ENCODE results near the gene PARD3B.

GRCh38 chr2:204650611-204651010 is 105.3 kb downstream of the PARD3B start:
- TF ChIP-seq POLR2A (IDR thresholded peaks at IDR 0.05) (no peak), CTCF (IDR thresholded peaks at IDR 0.05) (no peak)
